Dendritic cell treated with granulocyte-macrophage colony-stimulating factor and Interleukin-4, amounts not matched to agents 40 ng/mL and 50 ng/mL, for 4 days (primary cell): Measurements from ENCODE around the gene XG.
"Not testable (repeated sequence)": the region's sequence is repeated elsewhere in the genome, so short reads cannot be mapped to it uniquely, and the experiment has no call there.

Experiments
- H3K27ac Mint-ChIP-seq: one replicate; pipeline ENCODE4 v1.8.0; 2022; ENCODE audit warnings: mild to moderate bottlenecking, mixed read lengths
- H3K27me3 Mint-ChIP-seq: one replicate; pipeline ENCODE4 v1.8.0; 2022; ENCODE audit warnings: mild to moderate bottlenecking, mixed read lengths
- H3K36me3 Mint-ChIP-seq: one replicate; pipeline ENCODE4 v1.8.0; 2022; ENCODE audit warnings: low read depth, mixed read lengths
- H3K4me1 Mint-ChIP-seq: one replicate; pipeline ENCODE4 v1.8.0; 2022; ENCODE audit warnings: low read depth, mixed read lengths
- H3K4me3 Mint-ChIP-seq: one replicate; pipeline ENCODE4 v1.8.0; 2022; ENCODE audit warnings: mild to moderate bottlenecking, moderate library complexity, mixed read lengths
- H3K9me3 Mint-ChIP-seq: one replicate; pipeline ENCODE4 v1.8.0; 2022; ENCODE audit warnings: mixed read lengths
- intact Hi-C: fragments of 100-400 bp; cut with micrococcal nuclease; formaldehyde crosslinking; loops from one replicate; pipeline ENCODE4 v1.15.0; 2022

XG gene, protein sequence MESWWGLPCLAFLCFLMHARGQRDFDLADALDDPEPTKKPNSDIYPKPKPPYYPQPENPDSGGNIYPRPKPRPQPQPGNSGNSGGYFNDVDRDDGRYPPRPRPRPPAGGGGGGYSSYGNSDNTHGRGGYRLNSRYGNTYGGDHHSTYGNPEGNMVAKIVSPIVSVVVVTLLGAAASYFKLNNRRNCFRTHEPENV

GRCh38 chrX:2751874-2752300 is at the start of gene XG:
TSS of gene XG (plus strand) at chrX:2752040. CDS start at chrX:2752275, 235 bp downstream.
- intact Hi-C loops, H3K4me3 Mint-ChIP-seq, H3K27me3 Mint-ChIP-seq, H3K36me3 Mint-ChIP-seq, H3K27ac Mint-ChIP-seq, H3K4me1 Mint-ChIP-seq, H3K9me3 Mint-ChIP-seq: not testable (repeated sequence)

GRCh38 chrX:2703991-2704369 is 47.9 kb upstream of the XG start:
- Mint-ChIP-seq H3K27me3 (no peaks in the 10 kb centered on the region), H3K27ac (no peak overlapping the region), H3K4me1 (peaks cover 69% of the 10 kb centered on the region), H3K9me3 (peaks cover 9% of the 10 kb centered on the region), H3K36me3 (peaks cover 51% of the 10 kb centered on the region), H3K4me3 (no peak overlapping the region)
- intact Hi-C loops = no loop called here

GRCh38 chrX:2705046-2705832 is 46.6 kb upstream of the XG start:
- H3K4me1 Mint-ChIP-seq = peaks cover 71% of the 10 kb centered on the region
- peak overlapping the region; percentile 31 for H3K27ac Mint-ChIP-seq
- intact Hi-C loops = no loop called here

DNA sequence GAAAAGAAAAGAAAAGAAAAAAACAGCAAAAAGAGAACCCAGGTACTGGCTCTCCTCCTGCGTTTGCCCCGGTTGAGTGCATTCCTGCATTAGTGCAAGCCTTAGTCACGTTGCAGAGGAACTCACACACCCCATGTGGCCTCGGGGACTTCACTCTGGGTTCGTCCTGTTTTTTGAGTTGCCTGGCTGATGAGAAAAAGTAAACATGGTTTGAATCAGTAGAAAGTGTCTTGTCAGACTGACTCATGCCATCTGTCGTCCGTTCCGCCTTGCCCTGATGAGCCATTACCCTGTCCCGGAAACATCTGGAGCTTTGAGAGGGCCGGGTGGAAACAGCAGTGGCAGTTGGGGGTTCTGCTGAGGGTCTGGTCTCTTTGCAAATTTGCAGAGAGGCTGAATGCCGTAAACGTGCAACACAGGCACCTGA is 44.5 kb upstream of the XG start:
- Mint-ChIP-seq H3K36me3 (peaks cover 29% of the 10 kb centered on the region), H3K4me1 (peaks cover 58% of the 10 kb centered on the region), H3K27ac (peak overlapping the region; percentile 94), H3K9me3 (no peaks in the 10 kb centered on the region), H3K4me3 (peak overlapping the region; percentile 24), H3K27me3 (no peaks in the 10 kb centered on the region)
- intact Hi-C loops = no loop called here

More at GRCh38 chrX:2705046-2705832, 46.6 kb upstream of the XG start:
- H3K27me3 Mint-ChIP-seq = no peaks in the 10 kb centered on the region
- no peak overlapping the region for H3K4me3 Mint-ChIP-seq
- peaks cover 7% of the 10 kb centered on the region for H3K9me3 Mint-ChIP-seq
- H3K36me3 Mint-ChIP-seq = peaks cover 45% of the 10 kb centered on the region

- Mint-ChIP-seq H3K27ac (peak overlapping the region; percentile 94), H3K4me3 (peak overlapping the region; percentile 26), H3K9me3 (no peaks in the 10 kb centered on the region), H3K36me3 (peaks cover 26% of the 10 kb centered on the region), H3K27me3 (no peaks in the 10 kb centered on the region), H3K4me1 (peaks cover 58% of the 10 kb centered on the region)
- intact Hi-C loops = no loop called here
Observed at GRCh38 chrX:2708021-2708420, 43.8 kb upstream of the XG start.

DNA sequence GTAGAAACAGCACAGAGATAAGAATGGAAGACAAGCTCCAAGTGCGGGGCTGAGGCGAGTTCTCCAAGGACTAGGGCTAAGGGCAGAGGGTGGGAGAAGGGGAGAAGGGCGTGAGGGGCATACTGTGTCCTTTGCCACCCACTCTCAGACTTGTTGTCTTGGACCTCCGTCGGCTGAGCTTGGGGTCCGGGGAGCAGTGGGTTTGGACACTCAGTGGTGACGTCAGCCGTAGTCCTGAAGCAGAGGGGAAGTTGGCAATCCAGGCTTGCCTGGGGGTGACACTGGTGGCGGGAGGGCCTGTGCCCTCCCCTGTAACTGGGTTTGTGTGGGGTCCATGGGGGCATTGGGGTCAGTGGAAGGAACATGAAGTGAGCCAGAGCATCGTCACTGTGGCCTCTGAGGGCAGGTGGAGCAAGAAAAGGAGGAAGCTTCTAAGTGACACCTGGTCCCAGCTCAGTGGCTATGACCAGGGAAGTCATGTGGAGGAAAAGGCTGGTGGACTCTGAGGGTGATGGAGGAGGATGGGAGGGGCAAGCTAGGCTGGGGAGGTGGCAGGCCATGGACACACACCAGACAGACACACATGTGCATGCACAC is 43.1 kb upstream of the XG start:
- Mint-ChIP-seq H3K4me3 (peak overlapping the region; percentile 26), H3K27ac (peak overlapping the region; percentile 94), H3K27me3 (no peaks in the 10 kb centered on the region), H3K36me3 (peaks cover 22% of the 10 kb centered on the region), H3K9me3 (no peaks in the 10 kb centered on the region), H3K4me1 (peaks cover 58% of the 10 kb centered on the region)
- intact Hi-C loops = no loop called here

DNA sequence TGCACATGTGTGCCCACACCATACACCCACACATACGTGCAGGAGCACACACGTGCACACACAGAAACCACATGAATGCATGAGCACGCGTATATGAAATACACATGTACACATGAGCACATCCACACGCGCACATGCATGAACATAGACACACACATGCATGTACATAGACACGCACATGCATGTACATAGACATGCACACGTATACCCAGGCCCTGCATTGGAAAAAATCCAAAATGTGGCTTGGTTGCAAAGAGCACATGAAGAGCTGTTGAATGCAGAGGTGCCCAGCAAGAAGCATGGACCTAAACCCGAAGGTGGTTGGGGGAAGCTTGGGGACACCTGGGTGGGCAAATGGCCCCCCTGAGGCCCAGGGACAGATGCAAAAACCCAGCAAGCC is 42.3 kb upstream of the XG start:
- peaks cover 56% of the 10 kb centered on the region for H3K4me1 Mint-ChIP-seq
- intact Hi-C loops = no loop called here
- H3K36me3 Mint-ChIP-seq = peaks cover 19% of the 10 kb centered on the region
- no peaks in the 10 kb centered on the region for H3K27me3 Mint-ChIP-seq
- H3K27ac Mint-ChIP-seq = peak overlapping the region; percentile 94
- H3K9me3 Mint-ChIP-seq = no peaks in the 10 kb centered on the region
- peak overlapping the region; percentile 72 for H3K4me3 Mint-ChIP-seq

GRCh38 chrX:2710041-2710840 is 41.6 kb upstream of the XG start:
- Mint-ChIP-seq H3K27ac (peak overlapping the region; percentile 94), H3K9me3 (no peaks in the 10 kb centered on the region), H3K36me3 (peaks cover 23% of the 10 kb centered on the region), H3K4me3 (peak overlapping the region; percentile 72), H3K27me3 (no peaks in the 10 kb centered on the region), H3K4me1 (peaks cover 50% of the 10 kb centered on the region)
- intact Hi-C loops = loop anchor here (1.0 to 5.0 kb wide), 2 partner anchors 18 to 98 kb away; no protein-coding TSS in a partner anchor

DNA sequence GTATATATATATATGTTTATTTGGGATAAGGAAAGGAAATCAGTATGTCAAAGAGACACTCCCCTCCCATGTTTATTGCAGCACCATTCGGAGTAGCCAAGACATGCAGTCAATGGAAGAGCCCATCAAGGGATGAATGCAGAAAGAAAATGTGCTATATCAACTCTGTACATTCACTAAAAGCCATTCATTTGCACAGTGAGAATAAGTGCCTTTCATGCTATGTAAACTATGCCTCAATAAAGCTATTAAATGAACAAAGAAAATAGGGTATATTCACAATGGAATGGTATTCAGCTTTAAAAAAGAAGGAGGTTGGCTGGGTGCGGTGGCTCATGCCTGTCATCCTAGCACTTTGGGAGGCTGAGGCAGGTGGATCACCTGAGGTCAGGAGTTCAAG is 40.4 kb upstream of the XG start:
- intact Hi-C loops = loop anchor here (5.0 kb wide), 1 partner anchor 99 kb away; no protein-coding TSS in a partner anchor
- H3K9me3 Mint-ChIP-seq = no peaks in the 10 kb centered on the region
- peaks cover 42% of the 10 kb centered on the region for H3K4me1 Mint-ChIP-seq
- peaks cover 35% of the 10 kb centered on the region for H3K36me3 Mint-ChIP-seq
- no peaks in the 10 kb centered on the region for H3K27me3 Mint-ChIP-seq
- no peak overlapping the region for H3K4me3 Mint-ChIP-seq
- no peak overlapping the region for H3K27ac Mint-ChIP-seq

DNA sequence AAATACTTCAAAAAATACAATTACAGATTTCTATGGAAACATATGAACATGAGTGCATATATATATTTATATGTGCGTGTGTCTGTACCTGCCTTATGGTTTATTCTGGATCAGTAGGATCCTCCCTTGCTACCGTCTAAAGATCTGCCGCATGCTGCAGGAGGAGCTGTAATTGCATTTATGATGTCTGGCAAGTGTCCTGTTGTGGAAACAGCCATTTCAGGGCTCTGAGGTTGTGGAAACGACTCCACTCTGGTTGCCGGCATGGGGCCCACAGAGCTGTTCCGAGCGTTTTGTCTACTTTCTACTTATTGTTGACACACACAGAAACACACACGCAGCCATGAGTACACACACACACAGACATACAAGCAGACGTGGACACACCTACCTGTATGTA is 39.4 kb upstream of the XG start:
- intact Hi-C loops = loop anchor here (5.0 kb wide), 1 partner anchor 100 kb away; no protein-coding TSS in a partner anchor
- Mint-ChIP-seq H3K27ac (no peak overlapping the region), H3K4me1 (peaks cover 34% of the 10 kb centered on the region)

DNA sequence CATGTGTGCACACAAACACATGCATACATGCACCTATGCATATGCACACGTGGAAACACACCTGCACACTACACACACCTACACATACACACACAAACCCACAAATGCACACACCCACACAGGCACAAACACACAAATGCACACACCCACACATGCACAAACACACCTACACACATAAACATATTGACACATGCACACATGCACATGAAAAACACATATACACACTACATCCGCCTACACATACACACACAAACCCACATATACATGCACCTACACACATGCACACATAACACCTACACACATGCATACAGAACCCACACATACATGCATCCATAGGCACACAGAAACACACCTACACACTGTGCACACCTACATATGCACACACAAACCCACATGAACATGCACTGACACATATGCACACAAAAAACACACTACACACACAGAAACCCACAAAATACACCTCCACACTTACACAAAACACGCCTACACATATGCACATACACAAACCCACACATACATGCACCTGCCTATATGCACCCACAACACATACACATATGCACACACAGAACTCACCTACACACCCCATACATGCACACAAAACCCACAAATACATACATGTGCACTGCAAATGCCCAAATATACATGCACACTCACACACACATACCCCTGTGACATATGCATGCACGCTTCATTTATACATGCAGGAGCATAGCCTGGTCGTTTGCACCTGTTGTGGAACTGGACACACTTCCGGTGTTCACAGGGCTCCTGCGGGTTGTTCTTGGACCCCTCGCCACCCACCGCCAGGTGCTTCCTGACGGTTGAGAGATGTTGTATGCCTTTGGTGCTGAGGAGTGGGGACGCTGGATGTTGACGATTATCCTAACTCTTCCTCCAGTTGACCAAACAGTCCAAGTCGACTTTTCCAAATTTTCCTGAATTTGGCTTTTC is 38.7 kb upstream of the XG start:
- Mint-ChIP-seq H3K27me3 (no peaks in the 10 kb centered on the region), H3K27ac (no peak overlapping the region), H3K4me1 (peaks cover 27% of the 10 kb centered on the region), H3K36me3 (peaks cover 53% of the 10 kb centered on the region), H3K9me3 (no peaks in the 10 kb centered on the region), H3K4me3 (no peak overlapping the region)
- intact Hi-C loops = loop anchor here (5.0 kb wide), 1 partner anchor 101 kb away; no protein-coding TSS in a partner anchor

More for the DNA sequence above, 39.4 kb upstream of the XG start:
- Mint-ChIP-seq H3K36me3 (peaks cover 45% of the 10 kb centered on the region), H3K27me3 (no peaks in the 10 kb centered on the region), H3K4me3 (no peak overlapping the region), H3K9me3 (no peaks in the 10 kb centered on the region)

DNA sequence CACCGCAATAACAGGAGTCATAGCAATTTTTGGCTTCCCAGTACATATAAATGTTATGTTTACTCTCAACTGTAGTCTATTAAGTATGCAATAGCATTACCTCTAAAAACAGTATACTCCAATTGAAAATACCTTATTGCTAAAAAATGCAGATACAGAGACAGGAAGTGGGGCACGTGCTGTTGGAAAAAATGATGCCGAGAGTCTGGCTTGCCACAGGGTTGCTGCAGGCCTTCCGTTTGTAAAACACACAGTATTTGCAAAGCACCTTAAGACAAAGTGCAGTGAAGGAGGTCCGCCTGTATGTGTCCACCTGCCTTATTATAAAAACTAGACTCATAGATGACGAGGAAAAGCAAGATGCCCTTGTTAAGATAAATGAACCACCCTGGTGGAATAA is 37.3 kb upstream of the XG start:
- no peak overlapping the region for H3K4me3 Mint-ChIP-seq
- no peaks in the 10 kb centered on the region for H3K9me3 Mint-ChIP-seq
- peaks cover 13% of the 10 kb centered on the region for H3K4me1 Mint-ChIP-seq
- intact Hi-C loops = loop anchor here (5.0 kb wide), 1 partner anchor 102 kb away; no protein-coding TSS in a partner anchor
- no peaks in the 10 kb centered on the region for H3K27me3 Mint-ChIP-seq
- peaks cover 55% of the 10 kb centered on the region for H3K36me3 Mint-ChIP-seq
- no peak overlapping the region for H3K27ac Mint-ChIP-seq
